ENCODE results near the gene TEAD3. TPM values are rescaled to one million over a fixed set of nuclear protein-coding genes. Genes with fewer than 3 reads are reported as not detected.

Gene TEAD3
- total RNA-seq, 1 donor from 2014 or later = 75.5 TPM

- H3K79me2 ChIP-seq (ENCODE audit: insufficient read depth, low read length) = peaks cover 47% of the 10 kb centered on the region
- peaks cover 35% of the 10 kb centered on the region for H3K36me3 Mint-ChIP-seq (ENCODE audit: low read depth, unreplicated experiment)
- no peak overlapping the region for H3K9ac ChIP-seq (ENCODE audit: low read length)
- H4K20me1 ChIP-seq (ENCODE audit: insufficient read depth, low read length) = peaks cover 88% of the 10 kb centered on the region
- no peaks in the 10 kb centered on the region for H3K9me3 ChIP-seq (ENCODE audit: insufficient read depth, low read depth, low read length)
- no peak overlapping the region for H3K4me3 Mint-ChIP-seq (ENCODE audit: unreplicated experiment)
- no peak for DNase-seq (ENCODE audit: low read depth)
- TF ChIP-seq CTCF (IDR thresholded peaks at IDR 0.05; ENCODE audit: insufficient read depth, low read depth, low read length) (no peak), EZH2 (IDR thresholded peaks at IDR 0.05; ENCODE audit: insufficient read depth, low read length) (no peak)
- H2AFZ ChIP-seq (ENCODE audit: low read depth, low read length) = no peak overlapping the region
- H3K36me3 ChIP-seq (ENCODE audit: insufficient read depth, low read length) = peaks cover 33% of the 10 kb centered on the region
- no peaks in the 10 kb centered on the region for H3K27me3 ChIP-seq (ENCODE audit: insufficient read depth, low read length)
- H3K27ac Mint-ChIP-seq (ENCODE audit: unreplicated experiment) = peak overlapping the region; percentile 78
- H3K27me3 Mint-ChIP-seq (ENCODE audit: low read depth, unreplicated experiment) = no peaks in the 10 kb centered on the region
- H3K4me2 ChIP-seq (ENCODE audit: low read length) = no peak overlapping the region
- no peak overlapping the region for H3K27ac ChIP-seq (ENCODE audit: low read depth, low read length)
- FAIRE-seq = no peak
- peaks cover 3% of the 10 kb centered on the region for H3K9me3 Mint-ChIP-seq (ENCODE audit: unreplicated experiment)
- H3K4me3 ChIP-seq (ENCODE audit: insufficient read depth, low read depth, low read length) = no peak overlapping the region
- peaks cover 18% of the 10 kb centered on the region for H3K4me1 ChIP-seq (ENCODE audit: insufficient read depth, low read length)
- peaks cover 7% of the 10 kb centered on the region for H3K4me1 Mint-ChIP-seq (ENCODE audit: low read depth, unreplicated experiment)
Observed at GRCh38 chr6:35473075-35473849, 23.6 kb downstream of the TEAD3 start.

GRCh38 chr6:35471836-35472345 is 25.0 kb downstream of the TEAD3 start:
- H3K9me3 ChIP-seq (ENCODE audit: insufficient read depth, low read depth, low read length) = no peaks in the 10 kb centered on the region
- Mint-ChIP-seq H3K4me1 (ENCODE audit: low read depth, unreplicated experiment) (peaks cover 9% of the 10 kb centered on the region), H3K27me3 (ENCODE audit: low read depth, unreplicated experiment) (no peaks in the 10 kb centered on the region), H3K36me3 (ENCODE audit: low read depth, unreplicated experiment) (peaks cover 31% of the 10 kb centered on the region), H3K4me3 (ENCODE audit: unreplicated experiment) (peak overlapping the region; percentile 100), H3K9me3 (ENCODE audit: unreplicated experiment) (peaks cover 7% of the 10 kb centered on the region), H3K27ac (ENCODE audit: unreplicated experiment) (peak overlapping the region; percentile 44)
- H3K4me2 ChIP-seq (ENCODE audit: low read length) = peak overlapping the region; percentile 98
- FAIRE-seq = no peak
- H3K27ac ChIP-seq (ENCODE audit: low read depth, low read length) = no peak overlapping the region
- H3K9ac ChIP-seq (ENCODE audit: low read length) = peak overlapping the region; percentile 16
- H3K27me3 ChIP-seq (ENCODE audit: insufficient read depth, low read length) = no peaks in the 10 kb centered on the region
- peaks cover 49% of the 10 kb centered on the region for H3K79me2 ChIP-seq (ENCODE audit: insufficient read depth, low read length)
- peak overlapping the region; percentile 31 for H3K4me3 ChIP-seq (ENCODE audit: insufficient read depth, low read depth, low read length)
- peaks cover 24% of the 10 kb centered on the region for H3K4me1 ChIP-seq (ENCODE audit: insufficient read depth, low read length)
- H2AFZ ChIP-seq (ENCODE audit: low read depth, low read length) = no peak overlapping the region
- peaks cover 80% of the 10 kb centered on the region for H4K20me1 ChIP-seq (ENCODE audit: insufficient read depth, low read length)
- no peak for TF ChIP-seq CTCF (IDR thresholded peaks at IDR 0.05; ENCODE audit: insufficient read depth, low read depth, low read length)
- no peak for TF ChIP-seq EZH2 (IDR thresholded peaks at IDR 0.05; ENCODE audit: insufficient read depth, low read length)
- H3K36me3 ChIP-seq (ENCODE audit: insufficient read depth, low read length) = peaks cover 33% of the 10 kb centered on the region
- no peak for DNase-seq (ENCODE audit: low read depth)

GRCh38 chr6:35470663-35471120 is 26.2 kb downstream of the TEAD3 start:
- H3K4me1 ChIP-seq (ENCODE audit: insufficient read depth, low read length) = peaks cover 24% of the 10 kb centered on the region
- H3K36me3 Mint-ChIP-seq (ENCODE audit: low read depth, unreplicated experiment) = peaks cover 31% of the 10 kb centered on the region
- DNase-seq (ENCODE audit: low read depth) = no peak
- H3K4me1 Mint-ChIP-seq (ENCODE audit: low read depth, unreplicated experiment) = peaks cover 9% of the 10 kb centered on the region
- H3K79me2 ChIP-seq (ENCODE audit: insufficient read depth, low read length) = peaks cover 49% of the 10 kb centered on the region
- H3K4me3 ChIP-seq (ENCODE audit: insufficient read depth, low read depth, low read length) = peak overlapping the region; percentile 99
- H3K36me3 ChIP-seq (ENCODE audit: insufficient read depth, low read length) = peaks cover 33% of the 10 kb centered on the region
- no peaks in the 10 kb centered on the region for H3K27me3 ChIP-seq (ENCODE audit: insufficient read depth, low read length)
- no peak for FAIRE-seq
- no peaks in the 10 kb centered on the region for H3K27me3 Mint-ChIP-seq (ENCODE audit: low read depth, unreplicated experiment)
- H2AFZ ChIP-seq (ENCODE audit: low read depth, low read length) = no peak overlapping the region
- peaks cover 71% of the 10 kb centered on the region for H4K20me1 ChIP-seq (ENCODE audit: insufficient read depth, low read length)
- TF ChIP-seq EZH2 (IDR thresholded peaks at IDR 0.05; ENCODE audit: insufficient read depth, low read length) = no peak
- TF ChIP-seq CTCF (IDR thresholded peaks at IDR 0.05; ENCODE audit: insufficient read depth, low read depth, low read length) = no peak
- peak overlapping the region; percentile 94 for H3K9ac ChIP-seq (ENCODE audit: low read length)
- H3K27ac Mint-ChIP-seq (ENCODE audit: unreplicated experiment) = peak overlapping the region; percentile 85
- H3K9me3 Mint-ChIP-seq (ENCODE audit: unreplicated experiment) = peaks cover 7% of the 10 kb centered on the region
- no peak overlapping the region for H3K27ac ChIP-seq (ENCODE audit: low read depth, low read length)
- peak overlapping the region; percentile 98 for H3K4me2 ChIP-seq (ENCODE audit: low read length)
- H3K4me3 Mint-ChIP-seq (ENCODE audit: unreplicated experiment) = peak overlapping the region; percentile 100
- H3K9me3 ChIP-seq (ENCODE audit: insufficient read depth, low read depth, low read length) = no peaks in the 10 kb centered on the region

All from astrocyte (in vitro differentiated cells and primary cell).